Aorta (tissue), 5 donors: Measurements from ENCODE around the gene STARD5. TPM values are rescaled to one million over a fixed set of nuclear protein-coding genes. Genes with fewer than 3 reads are reported as not detected.
A peak's percentile ranks its signal among the peaks of the same experiment; 100 is the strongest.

Source experiments
- ATAC-seq: fragments of 200-7000 bp; cut with Tn5 transposase; one replicate; pipeline ENCODE4 v1.9.1; 2022; ENCODE audit warnings: moderate library complexity; ENCODE audit not compliant: low FRiP score
- DNase-seq, 2 donors: peaks; one replicate each; pipeline ENCODE4 v3.0.0-alpha.2; 2020
- H3K27ac ChIP-seq, 2 donors: one replicate each; pipeline ENCODE4 v1.5.1; 2013; ENCODE audit warnings: low read length in 2 of 2, mild to moderate bottlenecking in 2 of 2, moderate library complexity in 2 of 2, control low read depth in 1 of 2, inconsistent platforms in 1 of 2, low read depth in 1 of 2
- H3K27me3 ChIP-seq, 2 donors: one replicate each; pipeline ENCODE4 v1.6.1; 2013; ENCODE audit warnings: control low read depth in 1 of 2, low read length in 1 of 2, mild to moderate bottlenecking in 1 of 2, moderate library complexity in 1 of 2; ENCODE audit not compliant: insufficient read depth in 2 of 2, control insufficient read depth in 1 of 2
- H3K36me3 ChIP-seq, 2 donors: one replicate each; pipeline ENCODE4 v1.6.1; 2013; ENCODE audit warnings: control low read depth in 1 of 2, low read length in 1 of 2, mild to moderate bottlenecking in 1 of 2; ENCODE audit not compliant: insufficient read depth in 2 of 2, control insufficient read depth in 1 of 2
- H3K4me1 ChIP-seq, 2 donors: one replicate each; pipeline ENCODE4 v1.6.1; 2013; ENCODE audit warnings: low read length in 2 of 2, control low read depth in 1 of 2, mild to moderate bottlenecking in 1 of 2, moderate library complexity in 1 of 2; ENCODE audit not compliant: insufficient read depth in 2 of 2, control insufficient read depth in 1 of 2
- H3K4me3 ChIP-seq, 2 donors: one replicate each; pipeline ENCODE4 v1.5.1; 2013; ENCODE audit warnings: low read length in 2 of 2, control low read depth in 1 of 2, mild to moderate bottlenecking in 1 of 2
- H3K9me3 ChIP-seq: one replicate; pipeline ENCODE4 v1.6.1; 2013; ENCODE audit warnings: mild to moderate bottlenecking, low read length; ENCODE audit not compliant: control insufficient read depth
- WGBS, 2 donors: extraction: QIAGEN DNeasy Blood & Tissue Kit; methylation state at CpG; one replicate each; pipeline ENCODE4 v1.1.7; 2013; 5-methylcytosine and 5-hydroxymethylcytosine counted together
- intact Hi-C, 2 donors: fragments of 100-400 bp; cut with DNase I; formaldehyde crosslinking; loops; one replicate each; pipeline versions ENCODE4 v1.14.2 to v1.15.0; 2022
- polyA plus RNA-seq, 2 donors: library from polyadenylated mRNA; stranded (reverse); fragments of 200-250 nt; gene quantifications; one replicate each; pipeline ENCODE4 v1.2.3, GENCODE V29; 2013
- total RNA-seq, 2 donors: library from RNA; stranded (reverse); fragmentation: NEBNext Ultra II Directional; extraction: Animal tissue kit (Norgen Biotek cat#: 25700); gene quantifications; one replicate each; pipeline ENCODE4 v1.2.1, GENCODE V29; 2021
- donor health status: healthy with polysubstance abuse.
- donor health status: Bipolar disorder and iron deficiency.
- donor health status: DM: no; HTN: no; CAD: no.
- donor health status: DM: no; HTN: no; CAD: no.
- donor health status: DM: yes; HTN: yes; CAD: no.

Gene STARD5
- total and polyA plus RNA-seq, 4 donors: 2.2 to 10.3 (median 5.3) TPM

GRCh38 chr15:81274931-81275707 lies 48.8 kb downstream of the STARD5 start:
- peak; percentile 91 for ATAC-seq
- H3K27ac ChIP-seq: no peak overlapping the region
- no peak overlapping the region for H3K4me3 ChIP-seq
- 16 to 17% methylated on average over 10 to 11 of the region's 11 CpGs for WGBS, 2 donors
- intact Hi-C loops: loop anchor here (2.0 to 5.0 kb wide), 2 partner anchors 62 to 126 kb away; no protein-coding TSS in a partner anchor
- H3K36me3 ChIP-seq: no peaks in the 10 kb centered on the region
- no peaks in the 10 kb centered on the region for H3K27me3 ChIP-seq
- H3K9me3 ChIP-seq: no peaks in the 10 kb centered on the region
- H3K4me1 ChIP-seq: no peaks in the 10 kb centered on the region
- peak; percentile 88 to 92 for DNase-seq

DNA sequence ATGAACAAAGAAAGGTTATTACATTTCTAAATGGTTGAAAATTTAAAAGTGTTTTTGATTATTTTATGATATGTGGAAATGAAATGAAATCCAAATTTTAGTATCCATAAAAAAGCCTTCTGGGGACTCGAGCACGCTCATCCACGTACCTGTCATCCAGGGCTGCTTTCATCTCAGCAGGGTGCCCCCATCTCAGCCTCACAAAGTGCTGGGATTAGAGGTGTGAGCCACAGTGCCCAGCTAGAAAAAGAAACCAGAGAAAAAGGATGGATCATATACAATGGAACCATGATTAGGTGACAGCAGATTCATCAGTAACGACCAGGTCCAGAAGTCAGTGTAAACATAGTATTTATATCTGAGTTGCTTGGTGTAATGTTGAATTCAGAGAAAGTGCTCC lies 49.7 kb downstream of the STARD5 start:
- DNase-seq: no peak
- intact Hi-C loops: loop anchor here (2.0 kb wide), 1 partner anchor 127 kb away; no protein-coding TSS in a partner anchor
- ATAC-seq: no peak
- no peak overlapping the region for H3K4me3 ChIP-seq
- no peaks in the 10 kb centered on the region for H3K36me3 ChIP-seq
- no peaks in the 10 kb centered on the region for H3K4me1 ChIP-seq
- WGBS, 2 donors: 94 to 95% methylated on average over 4 of the region's 4 CpGs
- H3K27ac ChIP-seq: no peak overlapping the region
- no peaks in the 10 kb centered on the region for H3K9me3 ChIP-seq
- no peaks in the 10 kb centered on the region for H3K27me3 ChIP-seq

- Histone ChIP-seq H3K36me3 (no peaks in the 10 kb centered on the region), H3K4me3 (no peak overlapping the region), H3K4me1 (no peaks in the 10 kb centered on the region), H3K27me3 (no peaks in the 10 kb centered on the region), H3K9me3 (no peaks in the 10 kb centered on the region), H3K27ac (no peak overlapping the region)
- DNase-seq: no peak
- intact Hi-C loops: loop anchor here (2.0 kb wide), 1 partner anchor 127 kb away; no protein-coding TSS in a partner anchor
- ATAC-seq: no peak
- 95 to 96% methylated on average over 2 of the region's 2 CpGs for WGBS, 2 donors
Observed at GRCh38 chr15:81273855-81274254, 50.1 kb downstream of the STARD5 start.

DNA sequence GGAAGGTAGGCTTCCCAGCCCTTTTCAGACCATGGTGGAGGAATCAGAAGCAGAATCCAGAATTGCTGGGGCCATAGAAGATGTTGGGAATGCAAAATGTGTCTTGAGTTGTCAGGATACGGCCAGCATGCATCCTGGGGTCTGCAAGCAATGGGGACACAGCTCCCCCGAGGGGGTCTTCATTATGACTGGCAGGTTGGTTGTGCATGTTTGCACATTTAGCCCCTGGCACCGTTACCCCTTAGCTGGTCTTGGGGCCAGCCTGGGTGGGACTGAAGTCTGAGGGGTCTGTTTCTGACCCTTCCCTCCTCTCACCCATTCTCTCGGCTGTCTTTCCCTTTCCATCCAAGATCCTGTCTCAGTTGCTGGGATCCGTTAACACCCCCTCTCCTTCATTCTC lies 50.7 kb downstream of the STARD5 start:
- intact Hi-C loops: no loop called here
- Histone ChIP-seq H3K4me3 (no peak overlapping the region), H3K27me3 (no peaks in the 10 kb centered on the region), H3K27ac (no peak overlapping the region), H3K36me3 (no peaks in the 10 kb centered on the region), H3K9me3 (no peaks in the 10 kb centered on the region), H3K4me1 (no peaks in the 10 kb centered on the region)
- ATAC-seq: no peak
- 90 to 91% methylated on average over 5 of the region's 5 CpGs for WGBS, 2 donors
- DNase-seq: no peak

GRCh38 chr15:81271761-81272644 lies 51.9 kb downstream of the STARD5 start:
- Histone ChIP-seq H3K27me3 (no peaks in the 10 kb centered on the region), H3K4me3 (no peak overlapping the region), H3K4me1 (no peaks in the 10 kb centered on the region), H3K9me3 (no peaks in the 10 kb centered on the region), H3K27ac (no peak overlapping the region), H3K36me3 (no peaks in the 10 kb centered on the region)
- WGBS, 2 donors: 84 to 87% methylated on average over 12 of the region's 12 CpGs
- no peak for DNase-seq
- intact Hi-C loops: no loop called here
- no peak for ATAC-seq

DNA sequence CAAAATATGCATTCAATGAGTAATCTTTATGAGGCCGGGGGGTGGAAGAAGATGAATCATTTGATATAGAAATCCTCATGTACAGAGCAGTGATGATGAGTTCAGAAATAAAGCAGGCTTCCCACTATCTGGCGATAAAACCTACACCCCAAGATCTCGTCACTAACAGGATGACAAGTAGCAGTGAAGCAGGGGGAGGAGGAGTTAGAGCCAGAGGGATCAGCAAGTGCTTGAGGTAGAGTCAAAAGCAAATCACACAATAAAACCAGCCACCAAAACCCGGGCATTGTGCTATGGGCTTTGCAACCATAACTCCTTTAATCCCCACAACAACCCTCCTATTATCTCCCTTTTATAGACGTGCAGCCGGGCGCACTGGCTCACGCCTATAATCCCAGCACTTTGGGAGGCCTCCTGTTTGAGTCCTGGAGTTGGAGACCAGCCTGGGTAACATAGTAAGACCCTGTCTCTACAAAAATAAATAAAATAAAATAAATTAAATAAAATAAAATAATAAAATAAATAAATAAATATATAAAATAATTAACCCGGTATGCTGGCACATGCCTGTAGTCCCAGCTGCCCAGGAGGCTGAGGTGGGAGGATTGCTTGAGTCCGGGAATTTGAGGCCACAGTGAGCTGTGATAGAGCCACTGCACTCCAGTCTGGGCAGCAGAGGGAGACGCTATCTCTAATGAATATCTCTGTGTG lies 53.0 kb downstream of the STARD5 start:
- Histone ChIP-seq H3K27me3 (no peaks in the 10 kb centered on the region), H3K4me3 (no peak overlapping the region), H3K36me3 (no peaks in the 10 kb centered on the region), H3K27ac (no peak overlapping the region), H3K4me1 (no peaks in the 10 kb centered on the region), H3K9me3 (no peaks in the 10 kb centered on the region)
- ATAC-seq (no peak), DNase-seq (no peak)
- intact Hi-C loops: no loop called here
- 92 to 95% methylated on average over 11 of the region's 11 CpGs for WGBS, 2 donors

GRCh38 chr15:81270188-81270587 lies 53.8 kb downstream of the STARD5 start:
- no peak overlapping the region for H3K4me3 ChIP-seq
- no peak overlapping the region for H3K27ac ChIP-seq
- no peaks in the 10 kb centered on the region for H3K9me3 ChIP-seq
- ATAC-seq (no peak), DNase-seq (no peak)
- no peaks in the 10 kb centered on the region for H3K36me3 ChIP-seq
- no peaks in the 10 kb centered on the region for H3K27me3 ChIP-seq
- intact Hi-C loops: no loop called here
- whole genome bisulfite sequencing, 2 donors: 81 to 91% methylated on average over 3 of the region's 3 CpGs
- H3K4me1 ChIP-seq: no peaks in the 10 kb centered on the region

- Histone ChIP-seq H3K36me3 (no peaks in the 10 kb centered on the region), H3K27ac (no peak overlapping the region), H3K4me3 (no peak overlapping the region), H3K9me3 (no peaks in the 10 kb centered on the region), H3K27me3 (no peaks in the 10 kb centered on the region), H3K4me1 (no peaks in the 10 kb centered on the region)
- 92% methylated on average over 10 of the region's 10 CpGs for WGBS, 2 donors
- DNase-seq (no peak), ATAC-seq (no peak)
- intact Hi-C loops: loop anchor here in 1 of 2 donors (5.0 to 10.0 kb wide), 3 partner anchors 112 to 294 kb away; partner anchors contain the start of gene TLNRD1
Observed at GRCh38 chr15:81268881-81269601, 54.9 kb downstream of the STARD5 start.
